Measurements from ENCODE around the gene ACTL10. TPM values are rescaled to one million over a fixed set of nuclear protein-coding genes. Genes with fewer than 3 reads are reported as not detected.
"Not testable (repeated sequence)": the region's sequence is repeated elsewhere in the genome, so short reads cannot be mapped to it uniquely, and the experiment has no call there.

The ACTL10 gene
- total and polyA plus RNA-seq, 2 of the 4 experiments (the other 2 are of a cell fraction), result 0.18 to 0.43 TPM

GRCh38 chr20:33646959-33647602, 19.7 kb upstream of the ACTL10 start:
- H3K4me1 ChIP-seq (ENCODE audit: control insufficient read depth, insufficient read depth, low read length); H3K14ac ChIP-seq (replicated peaks; ENCODE audit: low read depth, low read length); H3K9ac ChIP-seq (ENCODE audit: low read depth, low read length); H2AK9ac ChIP-seq (replicated peaks; ENCODE audit: low read depth, low read length, poor library complexity); H4K20me1 ChIP-seq (ENCODE audit: insufficient read depth, low read length); ATAC-seq (ENCODE audit: low read depth); H2AFZ ChIP-seq (replicated peaks; ENCODE audit: low read length, poor library complexity); H3K4me2 ChIP-seq (ENCODE audit: low read depth, low read length); DNase-seq; H2BK120ac ChIP-seq (ENCODE audit: low read depth, low read length); H3K18ac ChIP-seq (ENCODE audit: low read depth, low read length); H3K79me1 ChIP-seq (ENCODE audit: low read depth in 1 of 2, low read length in 2 of 2); POLR2A ChIA-PET (ENCODE audit: unreplicated experiment); H2BK5ac ChIP-seq (ENCODE audit: low read depth, low read length, poor library complexity, severe bottlenecking); dilution Hi-C loops (cut with HindIII; ENCODE audit: low sequenced_read_pairs, unreplicated experiment); H4K8ac ChIP-seq (ENCODE audit: low read depth in 2 of 2, low read length in 2 of 2); H3K23ac ChIP-seq (ENCODE audit: low read depth, low read length); H4K91ac ChIP-seq (ENCODE audit: insufficient read depth, low read depth, low read length); H2BK20ac ChIP-seq (ENCODE audit: low read depth, low read length); intact Hi-C loops (cut with micrococcal nuclease); H3K56ac ChIP-seq (ENCODE audit: extremely low read depth, insufficient read depth, low read length); H3K4ac ChIP-seq (ENCODE audit: low read depth, low read length); H2BK15ac ChIP-seq (ENCODE audit: low read depth, low read length); BruUV-seq (replicated peaks); H3K9me3 ChIP-seq (ENCODE audit: control insufficient read depth, insufficient read depth, low read length); H2AK5ac ChIP-seq (ENCODE audit: low read depth, low read length); H3K4me3 ChIP-seq (ENCODE audit: insufficient read depth, low read depth, low read length); H3K27me3 ChIP-seq (ENCODE audit: control insufficient read depth, insufficient read depth, low read length); in situ Hi-C loops (cut with MboI; ENCODE audit: low sequenced_read_pairs); H4K5ac ChIP-seq (ENCODE audit: low read depth, low read length); H3K27ac ChIP-seq (ENCODE audit: insufficient read depth, low read length): not testable (repeated sequence)
- Histone ChIP-seq H3K9me1 (ENCODE audit: insufficient read depth, low read length) (peaks cover 14% of the 10 kb centered on the region; the same call in 1 of the 2 replicates), H3K36me3 (ENCODE audit: control insufficient read depth, insufficient read depth, low read length) (peaks cover 27% of the 10 kb centered on the region)
- WGBS, 2 experiments (ENCODE audit: extremely low coverage in 2 of 2, insufficient read length in 1 of 2), result no CpG with 5 or more reads among the region's 14 CpGs
- CTCF ChIA-PET, result interaction anchor here (0.6 kb wide), 1 partner anchor 194 kb away, joined by 4 read pairs; no protein-coding TSS in a partner anchor
